ENCODE data around the gene RFX3.

RFX3 gene

DNA sequence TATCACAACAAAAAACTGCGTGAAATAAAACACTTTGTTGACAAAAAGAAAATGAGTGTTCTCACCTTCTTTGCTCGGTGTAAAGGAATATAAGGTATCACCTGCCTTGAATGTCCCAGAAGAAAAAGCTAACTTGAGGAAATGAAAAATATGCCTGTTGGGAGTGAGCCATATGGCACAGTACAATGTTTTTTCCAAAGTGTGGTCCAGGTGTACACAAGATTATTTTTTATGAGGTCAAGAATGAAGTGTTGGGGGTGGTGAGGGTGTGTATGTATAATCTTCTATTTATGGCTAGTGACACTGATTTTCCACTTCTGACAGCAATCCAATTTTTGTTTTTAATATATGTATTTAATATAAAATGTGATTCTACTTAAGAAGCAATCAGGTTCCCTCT is 134.4 kb downstream of the RFX3 start:
- in situ Hi-C loops (cut with HindIII; ENCODE audit: low sequenced_read_pairs): no loop called here
- TF ChIP-seq CTCF (IDR thresholded peaks at IDR 0.05; ENCODE audit: low read depth, low read length): no peak
- H3K4me3 ChIP-seq (ENCODE audit: low read depth, low read length): no peak overlapping the region
- no peak for DNase-seq (ENCODE audit: low read depth, low spot score)

DNA sequence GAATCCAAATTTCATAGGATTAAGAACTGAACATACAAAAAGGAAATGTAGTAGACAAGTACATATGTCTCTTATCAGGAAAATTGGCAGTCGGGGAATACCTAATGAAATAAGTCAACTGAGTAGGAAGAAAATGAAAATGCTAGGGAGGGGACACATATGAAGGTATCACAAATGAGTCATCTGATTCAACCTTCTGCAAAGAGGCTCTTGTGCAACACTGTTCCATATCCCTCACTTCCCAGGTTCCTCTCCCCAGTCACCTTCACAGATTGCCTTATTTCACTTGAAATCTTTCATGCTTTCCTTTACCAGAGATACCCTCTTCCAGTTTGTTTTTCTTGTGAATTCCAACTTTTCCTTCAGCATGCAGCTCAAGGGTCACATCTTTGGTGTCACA is 139.0 kb downstream of the RFX3 start:
- no peak for TF ChIP-seq CTCF (IDR thresholded peaks at IDR 0.05; ENCODE audit: low read depth, low read length)
- in situ Hi-C loops (cut with HindIII; ENCODE audit: low sequenced_read_pairs): no loop called here
- DNase-seq (ENCODE audit: low read depth, low spot score): no peak
- H3K4me3 ChIP-seq (ENCODE audit: low read depth, low read length): no peak overlapping the region

GRCh38 chr9:3385871-3386270 is 139.9 kb downstream of the RFX3 start:
- in situ Hi-C loops (cut with HindIII; ENCODE audit: low sequenced_read_pairs): no loop called here
- no peak for DNase-seq (ENCODE audit: low read depth, low spot score)
- TF ChIP-seq CTCF (IDR thresholded peaks at IDR 0.05; ENCODE audit: low read depth, low read length): no peak
- no peak overlapping the region for H3K4me3 ChIP-seq (ENCODE audit: low read depth, low read length)

DNA sequence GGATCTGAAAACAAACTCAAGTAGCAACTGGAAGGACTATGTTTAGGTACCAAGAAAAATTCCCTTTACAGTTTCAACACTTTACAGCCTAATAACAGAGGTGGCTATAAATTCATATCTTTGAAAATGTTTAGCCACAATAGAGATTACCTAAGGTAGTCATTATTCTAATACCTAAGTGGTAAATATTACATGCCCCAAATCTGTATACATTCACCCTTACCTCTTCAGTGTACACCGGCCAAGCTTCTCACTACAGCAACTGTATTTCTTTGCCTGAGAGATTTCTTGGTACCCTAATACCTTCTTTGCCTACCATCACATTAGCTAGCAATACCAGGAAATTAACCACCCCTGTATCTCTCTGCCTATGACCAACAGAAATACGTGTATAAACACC is 154.0 kb downstream of the RFX3 start:
- DNase-seq (ENCODE audit: low read depth, low spot score): no peak
- no peak for TF ChIP-seq CTCF (IDR thresholded peaks at IDR 0.05; ENCODE audit: low read depth, low read length)
- in situ Hi-C loops (cut with HindIII; ENCODE audit: low sequenced_read_pairs): no loop called here

DNA sequence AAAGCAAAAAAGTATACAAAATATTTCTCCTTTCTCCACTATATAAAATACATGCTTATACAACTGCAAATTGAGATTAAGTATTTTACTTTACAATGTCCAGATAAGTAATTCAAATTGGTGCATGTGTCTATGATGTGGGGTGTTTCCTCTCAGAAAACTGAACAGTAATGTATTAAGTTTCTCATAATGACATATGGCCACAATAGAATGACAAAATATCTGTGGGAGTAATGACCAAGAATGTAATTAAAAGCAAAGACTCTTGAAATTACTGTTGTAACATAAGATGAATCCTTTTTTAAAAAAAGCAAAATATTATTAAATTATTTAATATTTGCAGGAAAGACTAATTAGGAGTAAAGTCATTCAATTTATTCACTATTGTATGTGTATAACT is 155.1 kb downstream of the RFX3 start:
- no peak for DNase-seq (ENCODE audit: low read depth, low spot score)
- no peak overlapping the region for H3K4me3 ChIP-seq (ENCODE audit: low read depth, low read length)
- TF ChIP-seq CTCF (IDR thresholded peaks at IDR 0.05; ENCODE audit: low read depth, low read length): no peak
- in situ Hi-C loops (cut with HindIII; ENCODE audit: low sequenced_read_pairs): no loop called here

More for the DNA sequence above, 154.0 kb downstream of the RFX3 start:
- no peak overlapping the region for H3K4me3 ChIP-seq (ENCODE audit: low read depth, low read length)

- in situ Hi-C loops (cut with HindIII; ENCODE audit: low sequenced_read_pairs): no loop called here
- TF ChIP-seq CTCF (IDR thresholded peaks at IDR 0.05; ENCODE audit: low read depth, low read length): no peak
- no peak for DNase-seq (ENCODE audit: low read depth, low spot score)
- no peak overlapping the region for H3K4me3 ChIP-seq (ENCODE audit: low read depth, low read length)
Observed at GRCh38 chr9:3367185-3367584, 158.6 kb downstream of the RFX3 start.

Data from astrocyte of the spinal cord (primary cell).